K562 (cell line): Measurements from ENCODE around the gene ITK. TPM values are rescaled to one million over a fixed set of nuclear protein-coding genes. Genes with fewer than 3 reads are reported as not detected.

Experiments
- CEBPZ ChIP-seq: fragments of 150-350 bp; IDR thresholded peaks from 2 replicates; pipeline ENCODE4 v1.6.1; 2014; ENCODE audit warnings: low read depth, mild to moderate bottlenecking, low read length, borderline replicate concordance
- ILF3 ChIP-seq: fragments of 450-650 bp; IDR thresholded peaks from 2 replicates; pipeline ENCODE4 v1.6.1; 2018; ENCODE audit warnings: antibody characterized with exemption, mild to moderate bottlenecking, moderate library complexity, borderline replicate concordance
- MGA ChIP-seq: fragments of 450-650 bp; IDR thresholded peaks from 2 replicates; pipeline ENCODE4 v1.6.1; 2016; ENCODE audit warnings: mild to moderate bottlenecking, moderate library complexity
- SRSF3 ChIP-seq: fragments of 200-400 bp; formaldehyde crosslinking; IDR thresholded peaks from 2 replicates; pipeline ENCODE4 v1.6.1; 2016; ENCODE audit warnings: mild to moderate bottlenecking, low read length, moderate library complexity; ENCODE audit not compliant: insufficient read depth
- STAT6 ChIP-seq: sonication (generic); formaldehyde crosslinking; IDR thresholded peaks from 2 replicates; pipeline ENCODE4 v1.8.1; 2023; ENCODE audit warnings: mild to moderate bottlenecking, missing genetic modification reagents
- TEAD2 ChIP-seq: fragments of 450-650 bp; IDR thresholded peaks from 2 replicates; pipeline ENCODE4 v1.6.1; 2016; ENCODE audit warnings: missing genetic modification characterization, control low read depth, missing compliant biosample characterization
- ZBTB12 ChIP-seq: fragments of 250-450 bp; sonication (Bioruptor Pico); IDR thresholded peaks from 2 replicates; pipeline ENCODE4 v1.4.0; 2020
- polyA plus RNA-seq, 8 experiments: library from polyadenylated mRNA; depleted of rRNA in 4 of 8; stranded (reverse) in 5 of 8; unstranded in 3 of 8; fragments of >200 nt; fragmentation: Nextera tagmentation in 2 of 8; fragmentation: Illumina TruSeq in 1 of 8; extraction: Ambion mirVana in 2 of 8; extraction: Trizol in 1 of 8; gene quantifications; 2 replicates each; pipeline versions ENCODE4 v1.2.1 to v1.2.3, GENCODE V29; 2011 to 2014; ENCODE audit warnings: inconsistent platforms in 1 of 8, missing spikeins in 1 of 8
- total RNA-seq, 7 experiments: library from RNA; depleted of rRNA in 6 of 7; stranded (reverse); fragments of >200 nt in 6 of 7; fragmentation: Illumina TruSeq in 2 of 7; extraction: Trizol in 2 of 7; gene quantifications; 2 replicates each; pipeline versions ENCODE4 v1.2.1 to v1.2.3, GENCODE V29; 2011 to 2021; ENCODE audit warnings: low replicate concordance in 1 of 7

The ITK gene
- total and polyA plus RNA-seq, 9 of the 15 experiments (the other 6 are each of a cell fraction or from before 2014, with no cell fraction given), result 0.04 to 0.75 TPM; not detected in 7

- peak; percentile 83 for TF ChIP-seq ZBTB12 (CRISPR knock-in tag)
- no peak for TF ChIP-seq CEBPZ
- no peak for TF ChIP-seq MGA
- TF ChIP-seq ILF3, result no peak
- peak; percentile 89 for TF ChIP-seq TEAD2
- no peak for TF ChIP-seq SRSF3
- no peak for TF ChIP-seq STAT6
These were observed 97.8 kb downstream of the ITK start (continued) for GRCh38 chr5:157278319-157279037.
